GM13976 (cell line): ENCODE results near the gene IGSF9.

Source experiments
- DNase-seq: peaks from one replicate; pipeline ENCODE4 v3.0.0; 2012; ENCODE audit warnings: low spot score
- CTCF ChIP-seq: IDR thresholded peaks from 2 replicates; pipeline ENCODE4 v1.5.1; 2012; ENCODE audit warnings: borderline replicate concordance, mild to moderate bottlenecking; ENCODE audit not compliant: insufficient read depth; ENCODE audit errors: extremely low read depth, missing control alignments, control extremely low read depth
- in situ Hi-C: fragments of 300-500 bp; cut with MboI; formaldehyde crosslinking; loops from one replicate; pipeline ENCODE4 v1.12.0; 2022; ENCODE audit warnings: low sequenced_read_pairs, mixed read lengths, inconsistent platforms; ENCODE audit not compliant: unreplicated experiment

Gene IGSF9

GRCh38 chr1:159977364-159978106 is 32.1 kb upstream of the IGSF9 start:
- no peak for DNase-seq
- in situ Hi-C loops = no loop called here

GRCh38 chr1:159974350-159974965 is 29.0 kb upstream of the IGSF9 start:
- TF ChIP-seq CTCF = no peak
- no peak for DNase-seq
- in situ Hi-C loops = no loop called here

More at GRCh38 chr1:159977364-159978106, 32.1 kb upstream of the IGSF9 start:
- no peak for TF ChIP-seq CTCF

GRCh38 chr1:159973350-159973940 is 28.0 kb upstream of the IGSF9 start:
- no peak for TF ChIP-seq CTCF
- in situ Hi-C loops = no loop called here
- no peak for DNase-seq

DNA sequence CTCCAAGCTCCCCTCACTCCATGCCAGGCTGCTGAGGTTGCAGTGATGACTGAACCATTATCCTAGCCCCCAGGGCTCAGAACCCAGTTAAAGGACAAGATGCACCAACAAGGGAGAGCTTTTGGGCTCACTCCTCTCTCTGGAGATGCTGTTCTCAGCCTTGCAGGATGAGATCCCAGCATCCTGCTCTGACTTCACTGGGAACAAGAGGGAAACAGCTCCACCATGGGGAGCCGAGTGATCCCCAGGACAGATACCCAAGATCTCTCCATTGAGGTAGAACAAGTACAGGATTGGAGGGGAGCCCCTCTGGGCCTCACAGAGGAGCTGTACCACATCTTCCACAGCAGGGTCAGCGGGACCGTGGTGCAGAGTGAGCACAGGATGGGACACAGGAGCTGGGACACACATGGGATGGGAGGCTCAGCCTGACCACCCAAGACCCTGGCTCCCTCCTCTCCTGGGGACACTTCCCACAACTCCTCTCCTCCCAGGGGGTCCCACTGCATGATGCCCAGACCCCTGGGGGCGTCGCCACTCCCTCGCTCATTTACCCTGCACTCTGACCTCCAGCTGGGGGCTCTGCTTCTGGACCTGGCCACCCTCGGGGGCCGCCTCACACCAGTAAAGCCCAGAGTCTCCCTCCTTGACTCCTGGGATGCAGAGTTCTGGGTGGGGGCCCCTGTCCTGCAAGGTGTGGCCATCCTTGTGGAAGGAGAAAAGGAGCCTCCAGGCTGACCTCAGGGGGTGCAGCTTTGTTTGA is 27.2 kb upstream of the IGSF9 start:
- no peak for TF ChIP-seq CTCF
- in situ Hi-C loops = no loop called here
- DNase-seq = no peak

GRCh38 chr1:159970932-159971342 is 25.5 kb upstream of the IGSF9 start:
- no peak for DNase-seq
- TF ChIP-seq CTCF = no peak
- in situ Hi-C loops = no loop called here

- TF ChIP-seq CTCF = no peak
- in situ Hi-C loops = no loop called here
Measured at GRCh38 chr1:159968901-159969300, 23.5 kb upstream of the IGSF9 start.

More at GRCh38 chr1:159968901-159969300, 23.5 kb upstream of the IGSF9 start:
- no peak for DNase-seq
